ENCODE measurements around the gene SS18.

DNA sequence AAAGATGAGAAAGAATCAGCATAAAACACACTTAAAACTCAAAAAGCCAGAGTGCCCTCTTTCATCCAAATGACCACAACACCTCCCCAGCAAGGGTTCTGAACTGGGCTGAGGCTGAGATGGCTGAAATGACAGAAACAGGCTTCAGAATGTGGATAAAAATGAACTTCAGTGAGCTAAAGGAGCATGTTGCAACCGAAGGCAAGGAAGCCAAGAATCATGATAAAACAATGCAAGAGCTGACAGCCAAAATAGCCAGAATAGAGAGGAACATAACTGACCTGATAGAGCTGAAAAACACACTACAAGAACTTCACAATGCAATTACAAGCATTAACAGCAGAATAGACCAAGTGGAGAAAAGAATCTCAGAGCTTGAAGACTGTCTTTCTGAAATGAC lies 31.1 kb upstream of the SS18 start:
- TF ChIP-seq, protein P1, sequence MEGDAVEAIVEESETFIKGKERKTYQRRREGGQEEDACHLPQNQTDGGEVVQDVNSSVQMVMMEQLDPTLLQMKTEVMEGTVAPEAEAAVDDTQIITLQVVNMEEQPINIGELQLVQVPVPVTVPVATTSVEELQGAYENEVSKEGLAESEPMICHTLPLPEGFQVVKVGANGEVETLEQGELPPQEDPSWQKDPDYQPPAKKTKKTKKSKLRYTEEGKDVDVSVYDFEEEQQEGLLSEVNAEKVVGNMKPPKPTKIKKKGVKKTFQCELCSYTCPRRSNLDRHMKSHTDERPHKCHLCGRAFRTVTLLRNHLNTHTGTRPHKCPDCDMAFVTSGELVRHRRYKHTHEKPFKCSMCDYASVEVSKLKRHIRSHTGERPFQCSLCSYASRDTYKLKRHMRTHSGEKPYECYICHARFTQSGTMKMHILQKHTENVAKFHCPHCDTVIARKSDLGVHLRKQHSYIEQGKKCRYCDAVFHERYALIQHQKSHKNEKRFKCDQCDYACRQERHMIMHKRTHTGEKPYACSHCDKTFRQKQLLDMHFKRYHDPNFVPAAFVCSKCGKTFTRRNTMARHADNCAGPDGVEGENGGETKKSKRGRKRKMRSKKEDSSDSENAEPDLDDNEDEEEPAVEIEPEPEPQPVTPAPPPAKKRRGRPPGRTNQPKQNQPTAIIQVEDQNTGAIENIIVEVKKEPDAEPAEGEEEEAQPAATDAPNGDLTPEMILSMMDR (conservative IDR thresholded peaks at IDR 0.05; ENCODE audit: low read length): no peak
- TF ChIP-seq EZH2phosphoT487 (IDR thresholded peaks at IDR 0.05; ENCODE audit: borderline replicate concordance): no peak

All from Loucy (cell line).